ENCODE data around the gene ITSN2.
"Not testable (repeated sequence)": the region's sequence is repeated elsewhere in the genome, so short reads cannot be mapped to it uniquely, and the experiment has no call there.

ITSN2 gene

DNA sequence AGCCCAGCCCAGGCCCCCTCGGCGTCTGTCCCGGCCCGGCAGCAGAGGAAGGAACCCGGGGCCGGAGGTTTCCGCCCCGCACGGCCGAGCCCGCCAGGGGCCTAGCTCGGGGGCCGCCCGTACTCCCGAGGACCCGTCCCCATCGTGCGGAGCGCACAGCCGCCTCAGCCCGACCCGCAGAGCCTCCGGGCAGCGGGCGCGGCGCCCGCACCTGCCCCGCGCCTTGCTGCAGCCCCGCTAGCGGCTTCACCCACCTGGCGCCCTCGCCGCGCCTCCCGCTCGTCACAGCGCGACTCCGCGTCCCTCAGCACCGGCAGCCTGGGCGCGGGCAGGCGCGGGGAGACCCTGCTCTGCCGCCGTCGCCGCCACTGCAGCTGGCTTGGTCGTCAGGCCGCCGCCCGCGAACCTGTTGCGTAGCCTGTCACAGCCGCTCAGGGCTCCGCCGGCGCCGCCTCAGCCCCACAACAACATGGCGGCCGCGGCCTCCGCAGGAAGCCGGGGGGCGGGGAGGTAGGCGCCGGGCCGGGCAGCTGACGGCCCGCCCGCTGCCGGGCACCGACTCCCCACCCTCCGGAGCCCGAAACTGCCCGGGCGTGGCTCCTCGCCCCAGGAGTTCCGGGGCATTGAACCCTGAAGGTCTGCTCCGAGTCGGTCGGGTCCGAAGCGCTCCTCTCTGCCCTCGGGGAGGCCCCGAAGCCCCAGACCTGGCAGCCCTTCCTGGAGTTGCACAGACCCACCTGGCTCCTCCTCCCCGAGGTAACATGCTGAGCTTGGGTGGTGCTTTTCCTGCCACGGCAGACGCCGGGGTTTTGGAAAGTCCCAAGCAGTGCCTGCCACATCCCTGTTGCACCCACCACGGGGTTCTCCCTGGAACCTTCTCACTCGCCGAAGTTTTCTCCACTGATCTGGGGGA lies at the start of gene ITSN2:
TSS of gene ITSN2 (minus strand) at position 487 of the 913 bp plus-strand sequence. CDS start 32,454 bp downstream, outside the sequence.
- Histone ChIP-seq H3K4me1 (ENCODE audit: control insufficient read depth, insufficient read depth, low read length) (peaks cover 20% of the 10 kb centered on the region), H3K27me3 (replicated peaks; ENCODE audit: control insufficient read depth, insufficient read depth, low read length) (no peaks in the 10 kb centered on the region)
- DNase-seq (ENCODE audit: low read depth): peak; percentile 88

DNA sequence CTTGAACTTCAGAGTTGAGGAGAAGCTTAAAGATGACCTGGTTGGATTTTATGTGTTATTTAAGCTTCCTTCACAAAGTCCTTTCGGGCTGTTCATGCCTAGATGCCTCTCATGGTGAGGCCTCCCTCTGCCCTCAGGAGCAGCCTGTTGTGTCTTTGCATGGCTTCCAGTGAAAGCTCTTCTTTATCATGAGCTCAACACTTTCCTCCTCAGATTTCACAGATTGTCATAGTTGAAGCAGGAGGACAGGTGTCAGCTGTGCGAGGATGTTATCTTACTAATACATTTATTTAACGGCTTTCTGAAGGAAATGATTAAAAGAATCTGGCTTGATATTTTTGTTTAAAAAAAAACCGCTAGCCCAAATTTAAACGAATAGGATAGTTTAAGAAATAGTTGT lies 48.8 kb upstream of the ITSN2 start:
- H3K4me1 ChIP-seq (ENCODE audit: control insufficient read depth, insufficient read depth, low read length): no peaks in the 10 kb centered on the region
- H3K4me3 ChIP-seq (ENCODE audit: low read length): no peak overlapping the region
- H3K36me3 ChIP-seq (ENCODE audit: control insufficient read depth, insufficient read depth, low read length, severe bottlenecking): no peaks in the 10 kb centered on the region
- H3K9ac ChIP-seq (ENCODE audit: low read length): no peak overlapping the region
- H3K27me3 ChIP-seq (replicated peaks; ENCODE audit: control insufficient read depth, insufficient read depth, low read length): peaks cover 4% of the 10 kb centered on the region
- no peak for DNase-seq (ENCODE audit: low read depth)
- no peaks in the 10 kb centered on the region for H3K9me3 ChIP-seq (ENCODE audit: control insufficient read depth, low read length)

More for the DNA sequence above, at the start of gene ITSN2:
- no peaks in the 10 kb centered on the region for H3K9me3 ChIP-seq (ENCODE audit: control insufficient read depth, low read length)
- peak within 1 kb of the TSS; percentile 95 for H3K4me3 ChIP-seq (ENCODE audit: low read length)
- H3K36me3 ChIP-seq (ENCODE audit: control insufficient read depth, insufficient read depth, low read length, severe bottlenecking): no peaks in the 10 kb centered on the region
- peak within 1 kb of the TSS; percentile 93 for H3K9ac ChIP-seq (ENCODE audit: low read length)

DNA sequence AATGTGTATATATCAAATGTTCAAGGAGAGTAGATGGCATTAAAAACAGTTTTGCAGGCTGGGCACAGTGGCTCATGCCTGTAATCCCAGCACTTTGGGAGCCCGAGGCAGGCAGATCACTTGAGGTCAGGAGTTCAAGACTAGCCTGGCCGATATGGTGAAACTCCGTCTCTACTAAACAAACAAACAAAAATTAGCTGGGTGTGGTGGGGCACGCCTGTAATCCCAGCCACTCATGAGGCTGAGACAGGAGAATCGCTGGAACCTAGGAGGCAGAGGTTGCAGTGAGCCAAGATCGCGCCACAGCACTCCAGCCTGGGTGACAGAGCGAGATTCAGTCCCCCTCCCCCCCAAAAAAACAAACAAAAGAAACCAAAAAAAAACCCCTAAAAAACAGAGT lies 48.4 kb upstream of the ITSN2 start:
- H3K9ac ChIP-seq (ENCODE audit: low read length); H3K36me3 ChIP-seq (ENCODE audit: control insufficient read depth, insufficient read depth, low read length, severe bottlenecking); DNase-seq (ENCODE audit: low read depth); H3K9me3 ChIP-seq (ENCODE audit: control insufficient read depth, low read length); H3K4me3 ChIP-seq (ENCODE audit: low read length); H3K4me1 ChIP-seq (ENCODE audit: control insufficient read depth, insufficient read depth, low read length); H3K27me3 ChIP-seq (replicated peaks; ENCODE audit: control insufficient read depth, insufficient read depth, low read length): not testable (repeated sequence)

DNA sequence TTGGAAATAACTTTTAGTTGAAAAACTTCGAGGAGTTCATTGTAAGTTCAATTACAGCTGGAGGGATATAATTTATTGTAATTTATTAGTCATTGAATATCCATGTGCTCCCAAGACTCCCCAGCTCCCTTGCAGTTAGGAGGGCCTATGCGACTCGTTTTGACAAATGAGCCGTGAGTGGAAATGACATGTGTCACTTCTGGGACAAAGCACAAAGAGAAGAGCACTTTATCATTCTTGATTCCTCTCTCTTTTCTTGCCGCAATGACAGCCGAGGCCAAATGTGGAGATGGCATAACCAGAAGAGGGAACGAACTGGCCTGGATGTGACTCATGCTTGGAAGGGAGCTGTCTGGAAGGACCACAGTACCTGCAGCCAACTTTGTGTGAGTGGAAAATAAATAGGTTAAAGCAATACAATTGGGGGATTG lies 44.2 kb upstream of the ITSN2 start:
- Histone ChIP-seq H3K4me1 (ENCODE audit: control insufficient read depth, insufficient read depth, low read length) (no peaks in the 10 kb centered on the region), H3K9ac (ENCODE audit: low read length) (no peak overlapping the region), H3K4me3 (ENCODE audit: low read length) (no peak overlapping the region), H3K9me3 (ENCODE audit: control insufficient read depth, low read length) (no peaks in the 10 kb centered on the region), H3K36me3 (ENCODE audit: control insufficient read depth, insufficient read depth, low read length, severe bottlenecking) (no peaks in the 10 kb centered on the region), H3K27me3 (replicated peaks; ENCODE audit: control insufficient read depth, insufficient read depth, low read length) (peaks cover 23% of the 10 kb centered on the region)
- no peak for DNase-seq (ENCODE audit: low read depth)

- Histone ChIP-seq H3K4me1 (ENCODE audit: control insufficient read depth, insufficient read depth, low read length) (no peaks in the 10 kb centered on the region), H3K27me3 (replicated peaks; ENCODE audit: control insufficient read depth, insufficient read depth, low read length) (peaks cover 19% of the 10 kb centered on the region), H3K9me3 (ENCODE audit: control insufficient read depth, low read length) (no peaks in the 10 kb centered on the region), H3K4me3 (ENCODE audit: low read length) (no peak overlapping the region), H3K36me3 (ENCODE audit: control insufficient read depth, insufficient read depth, low read length, severe bottlenecking) (no peaks in the 10 kb centered on the region), H3K9ac (ENCODE audit: low read length) (no peak overlapping the region)
- no peak for DNase-seq (ENCODE audit: low read depth)
Measured at GRCh38 chr2:24403832-24404212, 43.5 kb upstream of the ITSN2 start.

DNA sequence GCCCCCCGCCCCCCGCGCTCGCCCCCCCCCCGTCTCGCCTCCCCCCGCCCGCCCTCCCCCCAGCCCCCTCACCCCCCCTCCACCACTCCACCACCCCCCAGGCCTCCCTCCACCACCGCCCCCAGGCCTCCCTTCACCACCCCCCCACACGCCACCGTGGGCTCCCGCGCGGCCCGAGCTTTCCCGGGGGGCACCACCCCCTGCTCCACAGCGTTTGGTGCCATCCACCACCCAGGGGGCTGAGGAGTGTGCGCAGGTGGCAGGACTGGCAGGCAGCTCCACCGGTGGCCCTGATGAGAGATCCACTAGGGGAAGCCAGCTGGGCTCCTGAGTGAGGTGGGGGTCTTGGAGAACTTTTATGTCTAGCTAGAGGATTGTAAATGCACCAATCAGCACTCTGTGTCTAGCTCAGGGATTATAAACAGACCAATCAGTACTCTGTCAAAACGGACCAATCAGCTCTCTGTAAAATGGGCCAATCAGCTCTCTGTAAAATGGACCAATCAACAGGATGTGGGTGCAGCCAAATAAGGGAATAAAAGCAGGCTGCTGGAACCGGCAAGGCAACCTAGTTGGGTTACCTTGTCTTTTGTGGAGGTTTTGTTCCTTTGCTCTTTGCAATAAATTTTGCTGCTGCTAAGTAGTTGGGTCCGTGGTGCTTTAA lies 43.0 kb upstream of the ITSN2 start:
- Histone ChIP-seq H3K27me3 (replicated peaks; ENCODE audit: control insufficient read depth, insufficient read depth, low read length) (peaks cover 19% of the 10 kb centered on the region), H3K4me1 (ENCODE audit: control insufficient read depth, insufficient read depth, low read length) (no peaks in the 10 kb centered on the region), H3K9me3 (ENCODE audit: control insufficient read depth, low read length) (no peaks in the 10 kb centered on the region), H3K9ac (ENCODE audit: low read length) (no peak overlapping the region), H3K36me3 (ENCODE audit: control insufficient read depth, insufficient read depth, low read length, severe bottlenecking) (no peaks in the 10 kb centered on the region), H3K4me3 (ENCODE audit: low read length) (no peak overlapping the region)
- no peak for DNase-seq (ENCODE audit: low read depth)

- Histone ChIP-seq H3K4me1 (ENCODE audit: control insufficient read depth, insufficient read depth, low read length) (no peaks in the 10 kb centered on the region), H3K27me3 (replicated peaks; ENCODE audit: control insufficient read depth, insufficient read depth, low read length) (peaks cover 19% of the 10 kb centered on the region), H3K36me3 (ENCODE audit: control insufficient read depth, insufficient read depth, low read length, severe bottlenecking) (no peaks in the 10 kb centered on the region), H3K4me3 (ENCODE audit: low read length) (peak overlapping the region; percentile 67), H3K9ac (ENCODE audit: low read length) (no peak overlapping the region), H3K9me3 (ENCODE audit: control insufficient read depth, low read length) (no peaks in the 10 kb centered on the region)
- no peak for DNase-seq (ENCODE audit: low read depth)
Measured at GRCh38 chr2:24402242-24403097, 42.1 kb upstream of the ITSN2 start.

- H3K27me3 ChIP-seq (replicated peaks; ENCODE audit: control insufficient read depth, insufficient read depth, low read length): peaks cover 19% of the 10 kb centered on the region
- no peaks in the 10 kb centered on the region for H3K36me3 ChIP-seq (ENCODE audit: control insufficient read depth, insufficient read depth, low read length, severe bottlenecking)
- DNase-seq (ENCODE audit: low read depth): no peak
- H3K9ac ChIP-seq (ENCODE audit: low read length): no peak overlapping the region
- H3K4me3 ChIP-seq (ENCODE audit: low read length): no peak overlapping the region
- H3K4me1 ChIP-seq (ENCODE audit: control insufficient read depth, insufficient read depth, low read length): no peaks in the 10 kb centered on the region
- H3K9me3 ChIP-seq (ENCODE audit: control insufficient read depth, low read length): no peaks in the 10 kb centered on the region
Measured at GRCh38 chr2:24400207-24400907, 40.0 kb upstream of the ITSN2 start.

GRCh38 chr2:24399434-24400206 lies 39.3 kb upstream of the ITSN2 start:
- no peaks in the 10 kb centered on the region for H3K9me3 ChIP-seq (ENCODE audit: control insufficient read depth, low read length)
- no peak overlapping the region for H3K9ac ChIP-seq (ENCODE audit: low read length)
- H3K4me3 ChIP-seq (ENCODE audit: low read length): no peak overlapping the region
- H3K27me3 ChIP-seq (replicated peaks; ENCODE audit: control insufficient read depth, insufficient read depth, low read length): peaks cover 19% of the 10 kb centered on the region
- no peak for DNase-seq (ENCODE audit: low read depth)
- no peaks in the 10 kb centered on the region for H3K36me3 ChIP-seq (ENCODE audit: control insufficient read depth, insufficient read depth, low read length, severe bottlenecking)
- no peaks in the 10 kb centered on the region for H3K4me1 ChIP-seq (ENCODE audit: control insufficient read depth, insufficient read depth, low read length)

DNA sequence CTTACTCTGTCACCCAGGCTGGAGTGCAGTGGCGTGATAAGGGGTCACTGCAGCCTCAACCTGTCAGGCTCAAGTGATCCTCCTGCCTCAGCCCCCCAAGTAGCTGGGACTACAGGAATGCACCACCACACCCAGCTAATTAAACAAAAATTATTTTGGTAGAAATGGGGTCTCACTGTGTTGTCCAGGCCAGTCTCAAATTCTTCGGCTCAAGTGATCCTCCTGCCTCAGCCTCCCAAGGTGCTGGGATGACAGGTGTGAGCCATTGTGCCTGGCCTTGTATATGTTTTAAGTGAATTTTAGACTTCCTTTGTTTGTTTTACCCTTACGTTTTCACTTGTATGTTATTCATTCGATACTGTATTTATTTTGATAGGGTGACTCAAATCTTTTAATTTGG lies 34.7 kb upstream of the ITSN2 start:
- H3K4me3 ChIP-seq (ENCODE audit: low read length): no peak overlapping the region
- no peaks in the 10 kb centered on the region for H3K4me1 ChIP-seq (ENCODE audit: control insufficient read depth, insufficient read depth, low read length)
- H3K27me3 ChIP-seq (replicated peaks; ENCODE audit: control insufficient read depth, insufficient read depth, low read length): no peaks in the 10 kb centered on the region
- H3K9ac ChIP-seq (ENCODE audit: low read length): no peak overlapping the region
- DNase-seq (ENCODE audit: low read depth): no peak
- H3K9me3 ChIP-seq (ENCODE audit: control insufficient read depth, low read length): no peaks in the 10 kb centered on the region
- no peaks in the 10 kb centered on the region for H3K36me3 ChIP-seq (ENCODE audit: control insufficient read depth, insufficient read depth, low read length, severe bottlenecking)

Data from adipocyte (in vitro differentiated cells).